HG02588 (cell line): ENCODE measurements around the gene STXBP1.

Source experiments
- ATAC-seq: cut with Tn5 transposase; IDR thresholded peaks from one replicate; pipeline ENCODE4 v1.9.1; 2021; ENCODE audit warnings: mild to moderate bottlenecking, moderate library complexity; ENCODE audit not compliant: unreplicated experiment

STXBP1 gene

GRCh38 chr9:127611899-127612790 lies at the start of gene STXBP1:
STXBP1 (plus strand) TSS chr9:127612277; CDS start chr9:127612404, 127 bp downstream.
- peak; percentile 89 for ATAC-seq

- no peak for ATAC-seq
These were observed 49.7 kb upstream of the STXBP1 start for GRCh38 chr9:127562279-127562796.

DNA sequence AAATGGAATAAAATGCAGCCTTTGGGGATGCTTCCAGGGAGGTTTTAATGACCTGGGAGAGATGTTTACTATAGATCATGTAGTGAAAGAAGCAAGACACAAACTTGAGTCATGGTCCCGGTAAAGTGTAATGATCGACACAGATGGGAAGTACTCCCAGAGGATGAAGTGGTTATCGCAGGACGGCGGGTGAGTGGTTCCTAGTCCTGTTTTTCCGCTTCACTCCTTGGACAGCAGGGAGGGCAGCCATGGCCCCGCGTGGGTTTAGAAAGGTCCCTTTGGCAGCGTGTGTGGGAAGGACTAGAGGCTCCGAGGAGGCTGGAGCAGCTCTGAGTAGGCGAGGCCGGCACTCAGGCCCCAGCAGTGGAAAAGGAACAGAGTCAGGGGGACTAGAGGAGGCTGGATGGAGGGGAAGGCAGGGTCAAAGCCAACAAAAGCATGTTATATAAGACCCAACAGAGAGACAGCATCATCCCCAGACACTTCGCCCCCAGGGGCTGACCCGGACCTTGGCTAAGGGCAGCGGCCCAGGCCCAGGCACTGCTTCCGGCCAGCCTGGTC lies 49.2 kb upstream of the STXBP1 start:
- no peak for ATAC-seq

GRCh38 chr9:127563579-127563978 lies 48.5 kb upstream of the STXBP1 start:
- ATAC-seq, result no peak

DNA sequence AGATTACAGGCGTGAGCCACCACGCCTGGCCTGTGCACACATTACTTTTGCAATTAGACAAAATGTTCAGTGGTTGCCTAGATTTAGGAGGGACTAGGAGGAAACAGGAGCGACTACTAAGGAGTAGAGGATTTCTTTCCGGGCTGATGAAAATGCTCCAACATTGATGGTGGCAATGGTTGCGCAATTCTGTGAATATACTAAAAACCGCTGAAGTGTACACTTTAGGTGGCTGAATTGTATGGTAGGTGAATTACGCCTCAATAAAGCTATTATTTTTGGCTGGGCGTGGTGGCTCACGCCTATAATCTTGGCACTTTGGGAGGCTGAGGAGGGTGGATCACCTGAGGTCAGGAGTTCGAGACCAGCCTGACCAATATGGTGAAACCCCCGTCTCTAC lies 46.8 kb upstream of the STXBP1 start:
- no peak for ATAC-seq

DNA sequence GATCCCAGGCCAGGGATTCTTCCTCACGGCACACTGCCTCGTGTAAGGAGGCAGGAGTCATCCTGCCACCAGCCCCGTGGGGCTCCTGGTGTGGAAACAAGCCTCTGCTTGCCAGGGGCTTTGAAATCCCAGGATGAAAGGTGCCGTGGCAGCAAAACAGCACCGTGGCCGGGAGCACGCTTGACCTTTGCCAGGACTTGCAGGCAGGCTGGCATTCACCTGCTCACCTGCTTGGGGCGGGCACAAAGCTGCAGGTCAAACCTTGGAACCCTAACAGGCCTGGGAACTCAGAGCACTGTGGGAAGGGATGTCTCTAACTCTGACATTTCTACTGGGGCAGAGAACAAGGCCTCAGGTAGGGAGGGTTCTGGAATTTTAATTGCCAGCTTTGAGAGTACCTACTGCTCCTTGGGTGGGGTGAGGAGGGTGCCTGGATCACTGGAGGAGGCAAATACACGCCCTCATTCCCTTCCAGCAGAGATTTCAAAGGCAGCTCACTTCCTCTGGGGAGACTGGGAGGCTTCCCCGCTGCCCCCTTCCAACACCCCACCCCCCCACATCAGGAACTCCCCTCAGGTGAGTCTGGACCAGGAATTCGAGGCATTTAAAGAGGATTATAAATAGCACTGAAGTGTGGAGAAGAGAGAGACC lies 45.6 kb upstream of the STXBP1 start:
- no peak for ATAC-seq

DNA sequence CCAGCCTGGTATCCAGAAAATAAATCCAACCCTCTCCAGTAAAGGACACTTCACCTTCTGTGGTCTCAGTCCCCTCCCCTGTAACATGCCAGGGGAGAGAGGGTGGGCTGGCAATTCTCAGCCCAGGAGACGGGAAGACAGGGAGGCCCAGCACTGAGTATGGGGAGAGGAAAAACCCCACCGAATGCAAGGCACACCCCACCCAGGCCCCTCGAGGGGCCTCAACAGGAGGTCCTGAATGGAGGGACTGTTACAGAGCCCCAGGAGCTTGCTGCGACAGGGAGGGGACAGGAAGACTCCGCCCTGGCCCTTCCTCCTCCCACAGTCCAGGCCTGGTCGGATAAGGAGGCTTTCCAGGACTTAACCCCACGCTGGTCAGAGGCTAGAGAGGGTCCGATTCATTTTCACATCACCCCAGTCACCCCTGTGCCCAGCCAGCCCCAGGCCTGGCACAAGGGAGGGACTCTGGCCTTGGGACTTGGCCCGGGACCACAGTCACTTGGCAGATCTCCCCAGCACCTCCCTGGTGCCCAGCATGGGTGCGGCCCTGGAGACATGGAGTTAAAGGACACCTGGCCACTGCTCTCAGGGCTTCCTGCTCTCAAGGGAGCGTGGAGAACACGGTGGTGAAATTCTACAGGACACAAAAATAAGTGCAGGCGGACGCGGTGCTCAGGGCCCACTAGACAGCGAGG lies 44.9 kb upstream of the STXBP1 start:
- ATAC-seq, result no peak

DNA sequence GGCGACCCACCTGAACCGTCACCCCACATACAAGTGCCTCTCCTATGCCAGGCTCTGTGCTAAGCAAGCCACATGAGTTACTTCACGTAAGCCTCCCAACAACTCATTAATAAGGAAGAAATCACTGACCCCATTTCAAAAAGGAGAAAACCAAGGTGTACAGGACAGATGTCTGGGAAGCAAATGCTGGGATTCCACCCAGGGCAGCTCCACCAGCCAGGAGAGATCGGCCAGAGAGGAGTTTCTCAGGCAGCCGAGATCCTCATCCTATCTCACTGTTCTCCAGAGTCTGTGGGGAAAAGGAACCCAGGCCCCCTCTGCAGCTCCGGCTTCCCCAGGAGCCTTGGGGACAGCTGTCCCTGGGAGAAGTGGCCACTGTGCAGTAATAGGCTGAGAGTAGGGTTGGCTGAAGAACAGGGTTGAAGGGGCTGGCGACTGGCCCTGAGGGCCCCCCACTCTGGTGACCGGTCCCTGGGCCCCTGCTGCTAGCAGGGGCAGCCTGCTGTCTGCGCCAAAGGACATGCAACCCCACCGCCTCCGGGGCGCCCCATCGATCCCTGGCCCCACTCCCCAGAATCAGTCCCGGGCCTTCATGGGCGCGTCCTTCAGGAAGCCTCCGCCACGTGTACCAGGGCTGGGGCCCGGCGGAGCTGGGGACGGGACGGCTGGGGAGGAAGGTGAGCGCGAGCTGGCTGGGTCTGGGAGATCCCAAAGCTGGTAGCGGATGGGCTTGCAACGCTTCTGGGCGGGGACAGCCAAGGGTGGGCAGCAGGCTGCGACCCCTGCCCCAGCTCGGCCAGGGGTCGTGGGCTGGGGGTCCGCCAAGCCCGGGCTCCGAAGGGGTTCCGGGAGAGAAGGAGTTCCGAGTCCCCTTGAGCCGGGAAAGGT lies 44.1 kb upstream of the STXBP1 start:
- no peak for ATAC-seq

DNA sequence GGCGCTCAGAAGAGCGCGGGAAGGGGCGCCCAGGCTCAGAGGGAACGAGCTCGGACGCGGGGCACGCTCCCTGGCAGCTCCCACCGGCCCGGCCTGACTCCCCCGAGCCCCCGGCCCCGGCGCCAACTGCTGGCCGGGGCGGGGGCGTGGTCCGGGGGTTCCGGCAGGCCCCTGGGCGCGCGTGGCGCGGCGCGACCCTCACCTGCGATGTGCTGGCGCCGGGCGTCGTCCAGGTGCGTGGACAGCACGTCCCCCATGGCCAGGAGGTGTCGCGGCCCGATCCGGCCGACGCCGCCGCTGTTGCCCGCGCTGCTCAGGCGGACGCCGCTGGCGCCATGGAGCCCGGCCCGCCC lies 43.5 kb upstream of the STXBP1 start:
- ATAC-seq, result no peak

- ATAC-seq, result no peak
These were observed 42.8 kb upstream of the STXBP1 start for GRCh38 chr9:127568971-127569885.

GRCh38 chr9:127569886-127570401 lies 42.1 kb upstream of the STXBP1 start:
- no peak for ATAC-seq

GRCh38 chr9:127570533-127571111 lies 41.5 kb upstream of the STXBP1 start:
- ATAC-seq, result no peak

DNA sequence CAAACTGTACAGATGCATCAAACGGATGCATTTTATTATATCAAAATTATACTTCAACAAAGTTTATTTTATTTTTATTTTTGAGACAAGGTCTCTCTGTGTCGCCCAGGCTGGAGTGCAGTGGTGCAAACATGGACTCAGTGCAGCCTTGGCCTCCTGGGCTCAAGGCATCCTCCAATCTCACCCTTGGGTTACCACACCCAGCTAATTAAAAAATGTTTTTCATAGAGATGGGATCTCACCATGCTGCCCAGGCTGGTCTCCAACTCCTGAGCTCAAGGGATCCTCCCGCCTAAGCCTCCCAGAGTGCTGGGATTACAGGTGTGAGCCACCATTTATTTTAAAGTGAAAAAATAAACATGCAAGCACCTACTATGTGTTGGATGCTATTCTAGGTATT lies 40.1 kb upstream of the STXBP1 start:
- ATAC-seq, result no peak

- no peak for ATAC-seq
These were observed 38.9 kb upstream of the STXBP1 start for GRCh38 chr9:127572961-127573721.

DNA sequence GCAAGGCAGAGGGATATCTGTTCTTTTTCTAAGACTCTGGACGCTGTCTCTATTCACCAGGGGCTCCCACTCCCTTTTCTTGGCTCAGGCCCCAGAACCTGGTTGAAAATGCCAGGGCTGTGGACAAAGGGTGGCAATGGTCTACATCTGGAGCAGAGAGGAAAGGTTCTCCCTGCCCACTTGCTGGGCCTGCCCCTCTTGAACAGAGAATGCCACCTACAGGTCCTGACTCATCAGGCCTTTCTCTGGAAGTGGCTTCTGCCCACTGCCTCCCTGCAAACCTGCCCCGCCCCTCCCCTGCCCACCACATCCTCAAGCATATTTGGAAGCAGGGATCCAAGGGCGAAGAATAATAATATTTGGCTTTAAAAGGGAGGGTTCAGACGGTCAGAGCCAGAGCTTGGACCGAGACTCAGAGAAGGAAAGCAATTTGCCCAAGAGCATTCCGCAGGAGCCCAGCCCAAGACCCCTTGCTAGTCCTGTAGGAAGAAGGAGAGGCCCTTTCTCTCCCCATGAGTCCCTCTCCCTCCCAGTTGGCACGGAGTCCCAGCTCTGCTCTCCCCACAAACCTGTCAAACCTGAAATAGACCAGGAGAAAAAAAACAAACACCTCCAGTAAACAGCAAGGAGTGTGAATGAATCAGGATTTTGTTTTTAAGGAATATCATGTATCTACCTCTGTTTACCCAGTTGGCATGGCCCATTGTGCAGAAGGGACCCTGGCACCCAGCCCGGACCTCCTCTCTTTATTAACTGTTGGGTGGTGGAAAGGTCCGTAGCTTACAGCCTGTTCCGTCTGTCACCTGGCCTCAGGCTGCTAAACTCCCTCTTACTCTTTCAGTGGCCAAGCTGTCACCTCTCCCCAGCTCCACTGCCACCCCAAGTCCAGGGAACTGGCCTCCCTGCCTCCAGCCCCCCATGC lies 37.7 kb upstream of the STXBP1 start:
- ATAC-seq, result no peak

DNA sequence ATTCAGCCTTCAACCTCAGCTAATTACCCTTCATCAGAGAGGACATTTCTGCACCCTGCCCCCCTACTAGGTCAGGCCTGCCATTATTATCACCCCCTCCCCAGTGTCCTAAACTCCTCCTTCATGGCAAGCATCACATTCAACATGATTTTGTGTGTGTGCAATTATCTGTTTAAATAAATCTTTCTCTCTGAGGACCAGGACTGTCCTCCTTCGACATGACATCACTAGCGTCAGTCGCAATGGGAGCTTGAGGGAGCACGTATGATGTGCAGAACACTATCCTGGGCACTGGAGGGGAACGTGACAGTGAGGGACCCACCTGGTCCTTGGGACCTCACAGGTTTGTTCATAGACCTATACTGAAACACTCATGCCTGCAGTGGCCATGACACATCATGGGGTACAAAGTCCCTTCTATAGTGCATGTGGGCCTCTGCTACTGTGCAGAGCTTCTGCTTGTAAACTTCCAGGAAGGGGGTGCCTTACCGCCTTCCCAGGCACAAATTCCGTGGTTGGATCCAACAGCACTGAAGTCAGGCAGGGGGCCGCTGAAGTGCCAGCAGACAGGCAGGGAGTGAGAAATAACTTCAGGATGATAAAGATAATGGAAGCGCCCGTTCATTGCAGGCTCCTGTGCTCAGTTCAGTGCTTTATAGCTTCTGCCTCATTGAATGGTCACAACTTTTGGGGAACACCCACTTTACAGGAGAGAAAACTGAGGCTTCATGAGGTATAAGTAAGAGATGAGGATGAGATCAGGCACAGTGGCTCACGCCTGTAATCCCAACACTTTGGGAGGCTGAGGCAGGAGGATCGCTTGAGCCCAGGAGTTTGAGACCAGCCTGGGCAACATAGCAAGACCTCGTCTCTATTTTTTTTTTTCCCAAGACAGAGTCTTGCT lies 36.0 kb upstream of the STXBP1 start:
- no peak for ATAC-seq
